EH (cell line): ENCODE measurements around the gene ZNF83.
"Not testable (repeated sequence)": the region's sequence is repeated elsewhere in the genome, so short reads cannot be mapped to it uniquely, and the experiment has no call there.

Experiments used
- DNase-seq: peaks from one replicate; pipeline ENCODE4 v3.0.0-alpha.2; 2015; ENCODE audit warnings: low read depth

The ZNF83 gene

DNA sequence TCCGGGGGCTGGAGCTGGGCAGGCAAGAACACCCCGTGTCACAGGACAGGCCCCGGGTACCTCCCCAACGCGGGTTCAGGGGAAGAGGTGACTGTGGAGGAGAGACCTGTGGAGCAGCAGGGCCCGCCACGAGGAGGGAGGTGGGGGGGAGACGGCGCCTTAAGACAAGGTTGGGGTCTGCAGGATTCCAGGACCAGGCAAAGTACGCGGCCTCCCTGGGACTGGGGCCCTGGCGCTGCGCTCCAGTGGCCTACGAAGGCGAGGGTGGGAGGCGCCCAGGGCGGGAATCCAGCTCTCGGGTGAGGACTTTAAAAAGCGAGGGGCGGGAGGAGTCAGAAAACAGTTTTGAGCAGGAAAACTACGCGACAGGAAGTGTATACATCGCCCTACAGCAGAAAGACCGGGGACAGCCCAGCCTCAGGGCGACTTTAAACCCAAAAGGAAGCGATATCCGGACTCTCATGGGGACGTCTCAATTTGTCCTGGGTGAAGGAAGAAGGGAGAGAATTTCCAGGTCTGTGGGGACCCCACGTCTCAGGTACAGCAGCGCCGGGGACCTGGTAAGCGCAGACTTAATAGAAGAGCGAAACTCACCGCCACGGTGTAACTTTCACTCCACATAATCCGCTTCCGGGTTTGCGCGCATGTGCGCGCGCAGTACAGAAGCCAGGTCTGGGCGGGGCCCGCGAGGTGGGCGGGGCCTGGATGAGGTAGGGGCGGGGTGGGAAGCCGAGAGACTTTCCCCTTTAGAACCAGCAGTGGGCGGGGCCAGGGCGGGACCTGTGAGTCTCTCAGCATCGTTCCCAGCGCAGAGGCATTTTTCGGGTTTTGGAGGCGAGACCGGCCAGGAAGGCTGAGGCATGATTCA is at the start of gene ZNF83:
TSS of gene ZNF83 (minus strand) at position 638 of the 868 bp plus-strand sequence.
- DNase-seq: peak; percentile 96

DNA sequence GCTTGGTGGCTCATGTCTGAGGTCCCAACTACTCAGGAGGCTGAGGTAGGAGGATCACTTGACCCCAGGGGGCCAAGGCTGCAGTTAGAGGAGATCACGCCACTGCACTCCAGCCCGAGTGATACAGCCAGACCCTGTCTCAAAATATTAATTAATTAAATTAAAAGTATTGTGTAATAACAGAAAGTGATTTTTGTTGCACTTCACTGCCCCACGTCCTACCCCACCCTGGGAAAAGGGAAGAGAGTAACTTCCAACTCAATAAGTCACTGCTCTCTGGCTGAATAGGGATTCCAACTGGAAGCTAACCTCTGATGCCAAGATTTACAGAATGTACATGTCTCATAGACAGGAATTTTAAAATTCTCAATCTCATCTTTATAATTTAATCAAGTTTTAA is 49.5 kb upstream of the ZNF83 start:
- DNase-seq: no peak

DNA sequence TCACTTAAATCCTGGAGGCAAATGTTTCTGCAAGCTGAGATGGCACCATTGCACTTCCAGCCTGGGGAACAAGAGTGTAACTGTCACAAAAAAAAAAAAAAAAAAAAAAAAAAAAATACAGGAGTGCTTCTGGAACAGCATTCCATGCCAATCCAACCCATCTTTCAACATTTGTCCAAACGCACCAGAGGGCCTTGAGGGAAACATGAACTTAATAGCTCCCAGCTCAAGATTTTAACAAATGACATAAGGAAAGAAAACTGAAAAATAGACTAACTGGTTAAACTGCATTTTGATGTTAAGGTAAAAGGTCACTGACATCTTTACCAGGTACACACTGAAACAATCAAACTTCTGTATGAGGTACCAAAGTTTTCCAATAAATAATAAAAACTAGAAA is 47.7 kb upstream of the ZNF83 start:
- DNase-seq: no peak

DNA sequence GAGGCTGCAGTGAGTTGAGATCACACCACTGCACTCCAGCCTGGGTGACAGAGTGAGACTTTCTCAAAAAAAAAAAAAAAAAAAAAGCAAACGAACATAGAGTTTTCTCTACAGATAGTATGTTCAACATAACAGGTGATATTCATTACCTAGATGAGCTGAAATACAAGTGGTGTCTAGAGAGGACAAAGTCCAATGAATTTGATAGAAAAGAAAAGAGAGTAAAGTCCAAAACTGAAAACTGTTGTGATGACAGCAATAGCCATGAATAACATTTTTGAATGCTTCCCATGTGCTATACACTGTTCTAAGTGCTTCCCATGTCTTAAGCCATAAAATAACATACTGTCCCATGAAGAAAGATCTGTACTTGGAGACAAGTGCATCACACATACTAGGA is 43.1 kb upstream of the ZNF83 start:
- DNase-seq: not testable (repeated sequence)

DNA sequence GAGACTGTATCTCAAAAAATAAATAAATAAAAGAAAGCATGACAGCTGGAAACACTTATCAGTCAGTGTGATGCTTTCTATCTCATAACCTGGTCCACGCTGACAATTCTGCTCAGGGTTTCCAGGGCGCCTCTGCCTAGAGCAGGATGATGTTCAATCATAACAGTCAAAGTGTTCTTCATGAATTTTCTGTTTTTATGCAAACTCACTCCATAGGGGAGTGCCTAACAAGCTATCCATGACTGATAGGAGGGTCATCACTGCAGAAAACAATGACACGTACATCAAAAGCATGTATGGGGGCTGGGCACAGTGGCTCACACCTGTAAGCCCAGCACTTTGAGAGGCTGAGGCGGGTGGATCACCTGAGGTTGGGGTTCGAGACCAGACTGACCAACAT is 41.4 kb upstream of the ZNF83 start:
- DNase-seq: no peak

DNA sequence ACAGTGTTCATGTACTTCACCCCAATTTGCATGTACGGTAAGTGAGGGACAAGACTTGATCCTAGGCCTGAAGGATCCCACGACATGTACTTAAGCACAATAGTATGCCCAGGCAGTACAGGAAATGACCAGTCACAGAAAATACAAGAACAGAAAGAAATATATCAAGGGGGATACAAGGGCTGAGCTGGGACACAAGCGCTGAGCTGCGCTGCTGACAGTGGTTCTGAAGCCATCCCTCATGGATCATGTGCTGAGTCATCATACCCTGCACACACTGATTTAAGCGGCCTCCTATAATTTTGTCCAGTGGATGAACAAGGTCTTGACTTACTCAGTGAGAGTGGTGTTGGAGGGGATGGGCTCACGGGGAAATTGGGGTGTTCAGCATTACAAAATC is 37.1 kb upstream of the ZNF83 start:
- DNase-seq: not testable (repeated sequence)

DNA sequence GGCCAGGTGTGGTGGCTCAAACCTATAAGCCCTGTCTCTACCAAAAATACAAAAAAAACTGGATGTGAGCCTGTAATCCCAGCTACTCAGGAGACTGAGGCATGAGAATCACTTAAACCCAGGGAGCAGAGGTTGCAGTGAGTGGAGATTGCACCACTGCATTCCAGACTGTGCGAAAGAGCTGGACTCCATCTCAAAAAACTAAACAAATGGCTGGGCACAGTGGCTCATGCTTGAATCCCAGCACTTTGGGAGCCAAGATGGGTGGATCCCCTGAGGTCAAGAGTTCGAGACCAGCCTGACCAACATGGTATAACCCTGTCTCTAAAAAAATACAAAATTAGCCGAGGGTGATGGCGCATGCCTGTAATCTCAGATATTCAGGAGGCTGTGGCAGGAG is 34.9 kb upstream of the ZNF83 start:
- DNase-seq: peak; percentile 37

DNA sequence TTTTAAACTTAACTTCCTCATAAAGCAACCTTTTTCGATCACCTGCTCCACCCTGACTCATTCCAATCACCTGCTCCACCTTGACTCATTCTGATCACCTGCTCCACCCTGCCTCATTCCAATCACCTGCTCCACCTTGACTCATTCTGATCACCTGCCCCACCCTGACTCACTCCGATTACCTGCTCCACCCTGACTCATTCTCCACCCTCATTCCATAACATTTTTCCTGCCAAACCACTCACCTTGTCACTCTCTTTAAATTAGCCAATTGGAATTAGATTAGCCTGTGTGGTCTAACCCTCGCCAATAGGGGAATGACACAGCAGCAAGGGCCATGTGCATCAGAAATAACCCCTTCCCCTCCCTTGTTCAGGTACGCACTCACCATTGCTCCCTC is 31.9 kb upstream of the ZNF83 start:
- DNase-seq: no peak

DNA sequence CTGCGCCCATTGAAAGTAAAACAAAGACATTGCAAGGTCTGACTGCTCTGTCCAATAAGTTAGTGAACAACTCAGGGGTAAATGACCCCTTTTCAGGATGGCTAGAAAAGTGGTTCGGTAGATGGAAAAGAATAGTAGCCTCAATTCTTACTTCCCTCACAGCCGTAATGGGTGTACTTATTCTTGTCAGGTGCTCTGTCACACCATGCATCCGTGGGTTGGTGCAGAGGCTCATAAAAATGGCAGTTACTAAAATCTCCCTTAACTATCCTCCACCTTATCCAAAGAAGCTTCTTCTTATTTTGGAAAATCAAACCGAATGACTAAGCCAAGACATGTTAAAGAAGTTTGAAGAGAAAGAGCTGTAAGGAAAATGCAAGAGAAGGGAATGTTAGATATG is 31.4 kb upstream of the ZNF83 start:
- no peak for DNase-seq

DNA sequence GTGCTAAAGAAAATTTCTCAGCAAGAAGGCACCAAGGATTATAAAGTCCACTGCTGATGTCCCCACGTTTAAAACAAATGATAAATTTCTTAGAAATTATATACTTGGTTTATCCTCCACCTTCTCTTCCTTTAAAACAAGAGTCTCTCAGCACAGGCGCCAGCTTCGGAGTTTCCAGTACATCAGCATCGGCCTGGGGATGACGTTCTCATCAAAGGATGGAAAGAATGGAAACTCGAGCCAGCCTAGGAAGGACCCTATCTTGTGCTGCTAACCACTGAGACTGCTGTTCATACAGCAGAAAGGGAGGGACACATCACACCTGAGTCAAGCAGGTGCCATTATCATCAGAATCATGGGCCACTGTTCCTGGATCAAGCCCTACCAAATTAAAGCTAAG is 29.8 kb upstream of the ZNF83 start:
- no peak for DNase-seq

DNA sequence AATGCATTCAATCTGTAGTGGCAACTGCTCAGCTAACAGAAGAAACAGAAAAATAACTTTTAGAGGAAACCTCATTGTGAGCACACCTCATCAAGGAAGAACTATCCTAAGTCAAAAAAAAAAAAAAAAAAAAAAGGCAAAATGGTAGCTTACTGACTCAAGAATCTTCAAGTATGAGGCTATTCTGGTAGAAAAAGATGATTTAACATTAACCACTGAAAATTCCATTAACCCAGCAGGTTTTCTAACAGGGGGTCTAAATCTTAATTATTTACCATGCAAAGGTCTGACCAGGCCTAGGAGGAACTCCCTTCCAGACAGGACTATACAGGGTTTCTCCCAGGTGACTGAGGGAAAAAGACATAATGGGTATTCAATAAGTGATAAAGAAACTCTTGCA is 28.4 kb upstream of the ZNF83 start:
- no peak for DNase-seq

DNA sequence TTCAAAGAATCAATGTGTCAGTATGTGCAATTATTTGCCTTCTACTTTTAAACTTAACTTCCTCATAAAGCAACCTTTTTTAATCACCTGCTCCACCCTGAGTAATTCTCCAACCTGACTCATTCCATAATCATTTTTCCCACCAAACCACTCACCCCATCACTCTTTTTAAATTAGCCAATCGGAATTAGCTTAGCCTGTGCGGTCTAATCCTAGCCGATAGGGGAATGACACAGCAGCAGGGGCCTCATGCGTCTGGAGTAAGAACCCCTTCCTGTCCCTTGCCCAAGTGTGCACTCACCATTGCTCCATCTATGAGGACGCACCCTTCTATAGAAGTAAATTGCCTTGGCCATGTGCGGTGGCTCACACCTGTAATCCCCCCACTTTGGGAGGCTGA is 27.4 kb upstream of the ZNF83 start:
- peak; percentile 25 for DNase-seq

DNA sequence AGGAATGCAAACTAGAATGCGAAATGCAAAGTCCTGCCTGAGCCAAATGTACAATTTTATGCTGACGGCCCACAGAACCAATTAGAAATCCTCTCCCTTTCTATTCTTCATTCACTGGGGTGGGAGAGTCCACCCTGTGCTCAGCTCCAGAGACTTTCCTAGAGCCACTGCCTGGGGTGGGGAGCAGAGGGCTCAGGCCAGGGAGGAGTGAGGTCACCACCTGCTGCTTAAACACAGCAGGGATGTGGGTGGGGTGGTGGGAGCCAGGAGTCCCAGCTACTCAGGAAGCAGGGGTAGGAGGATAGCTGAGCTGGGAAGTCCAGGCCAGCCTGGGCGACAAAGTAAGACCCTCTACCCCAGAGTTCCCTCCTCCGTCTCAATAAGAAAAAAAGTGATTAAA is 26.9 kb upstream of the ZNF83 start:
- DNase-seq: no peak

DNA sequence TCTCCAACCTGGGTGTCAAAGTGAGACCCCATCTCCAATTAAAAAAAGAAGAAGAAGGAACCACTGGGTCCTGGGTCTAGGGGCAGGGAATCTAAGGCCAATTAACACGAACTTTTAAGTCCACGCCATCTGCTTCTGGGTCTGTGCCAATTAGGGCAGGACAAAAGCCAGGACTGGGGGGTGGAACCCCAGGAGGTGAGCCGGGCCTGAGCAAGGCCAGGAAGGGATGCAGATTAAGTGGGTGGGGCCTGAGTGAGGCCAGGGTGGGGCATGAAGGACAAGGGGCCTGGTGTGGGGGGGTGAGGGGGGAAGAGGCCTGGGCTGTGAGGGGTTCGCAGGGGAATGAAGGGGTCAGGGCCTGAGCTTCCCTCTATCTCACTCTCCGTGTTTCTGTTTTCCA is 26.3 kb upstream of the ZNF83 start:
- DNase-seq: no peak

DNA sequence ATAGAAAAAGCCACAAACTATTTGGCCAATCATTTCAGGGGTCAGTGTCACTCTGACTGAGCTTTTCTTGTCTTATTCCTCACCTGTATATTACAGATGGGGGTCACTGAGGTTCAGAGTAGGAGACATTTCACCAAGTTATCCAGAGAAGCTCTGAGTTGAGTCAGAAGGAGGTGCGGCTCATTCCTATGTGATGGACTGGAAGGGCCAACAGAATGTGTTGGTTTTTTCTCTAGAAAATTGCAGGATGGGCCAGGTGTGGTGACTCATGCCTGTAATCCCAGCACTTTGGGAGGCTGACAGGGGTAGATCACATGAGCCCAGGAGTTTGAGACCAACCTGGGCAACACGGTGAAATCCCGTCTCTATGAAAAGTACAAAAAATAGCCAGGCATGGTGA is 24.5 kb upstream of the ZNF83 start:
- DNase-seq: no peak

DNA sequence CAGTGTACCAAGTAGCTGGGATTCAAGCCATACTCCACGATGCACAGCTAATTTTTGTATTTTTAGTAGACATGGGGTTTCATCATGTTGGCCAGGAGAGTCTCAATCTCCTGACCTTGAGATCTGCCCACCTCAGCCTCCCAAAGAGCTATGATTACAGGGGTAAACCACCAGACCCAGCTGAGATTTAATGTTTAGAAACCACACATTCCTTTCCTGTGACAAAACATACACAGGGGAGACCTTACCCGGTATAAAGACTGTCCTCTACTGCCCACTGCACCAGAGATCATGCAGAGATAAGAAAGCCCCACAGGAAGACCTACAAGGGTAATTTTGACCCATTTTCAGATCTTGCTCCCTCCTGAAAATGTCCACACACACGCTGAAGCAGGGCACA is 22.8 kb upstream of the ZNF83 start:
- peak; percentile 59 for DNase-seq

DNA sequence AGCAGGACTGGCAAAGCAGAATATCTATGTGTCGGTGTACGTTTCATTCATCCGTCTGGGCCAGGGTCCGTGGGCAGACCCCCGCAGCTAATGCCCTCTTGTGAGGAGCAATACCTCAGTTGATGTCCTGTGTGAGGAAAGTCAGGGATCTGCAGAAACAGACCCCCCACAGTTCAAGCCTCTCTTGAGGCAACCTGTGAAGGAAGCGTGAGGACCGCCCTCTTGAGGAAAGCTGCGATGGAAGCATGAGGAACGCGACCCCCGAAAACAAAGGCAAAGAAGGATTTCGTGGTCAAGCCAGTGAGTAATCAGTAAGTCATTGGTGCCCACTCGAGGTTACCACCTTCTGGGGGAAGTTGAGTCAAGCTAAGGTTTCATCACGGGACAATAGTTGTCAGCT is 20.9 kb upstream of the ZNF83 start:
- DNase-seq: no peak

DNA sequence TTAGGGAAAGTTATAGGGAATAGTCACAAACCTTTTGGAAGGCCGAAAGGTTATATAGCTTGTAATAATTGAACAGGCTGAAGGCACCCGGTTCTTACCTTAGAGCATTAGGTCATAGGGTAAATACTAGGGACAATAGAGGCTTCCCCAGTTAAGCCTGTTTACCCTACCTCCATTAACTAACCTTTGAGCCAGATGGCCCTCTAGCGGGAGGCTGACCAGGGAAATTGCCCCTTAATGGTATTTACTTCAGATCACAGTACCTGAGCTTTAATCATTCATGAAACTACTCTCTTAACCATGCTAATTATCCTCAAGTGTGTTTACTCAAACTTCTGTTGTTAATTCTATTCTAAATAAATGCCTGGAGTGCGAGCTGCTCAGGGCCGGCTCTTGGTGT is 20.4 kb upstream of the ZNF83 start:
- DNase-seq: no peak

DNA sequence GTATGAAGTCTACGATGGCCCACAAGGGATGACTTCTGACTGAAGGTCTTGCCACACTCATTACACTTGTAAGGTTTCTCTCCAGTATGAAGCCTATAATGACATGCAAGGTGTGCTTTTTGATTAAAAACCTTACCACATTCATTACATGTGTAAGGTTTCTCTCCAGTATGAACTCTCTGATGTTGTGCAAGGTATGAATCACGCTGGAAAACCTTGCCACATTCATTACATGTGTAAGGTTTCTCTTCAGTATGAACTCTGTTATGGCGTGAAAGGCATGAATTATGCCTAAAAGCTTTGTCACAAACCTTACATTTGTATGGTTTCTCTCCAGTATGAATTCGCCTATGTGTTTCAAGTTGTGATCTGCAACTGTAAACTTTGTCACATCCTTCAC is 15.0 kb upstream of the ZNF83 start:
- no peak for DNase-seq

DNA sequence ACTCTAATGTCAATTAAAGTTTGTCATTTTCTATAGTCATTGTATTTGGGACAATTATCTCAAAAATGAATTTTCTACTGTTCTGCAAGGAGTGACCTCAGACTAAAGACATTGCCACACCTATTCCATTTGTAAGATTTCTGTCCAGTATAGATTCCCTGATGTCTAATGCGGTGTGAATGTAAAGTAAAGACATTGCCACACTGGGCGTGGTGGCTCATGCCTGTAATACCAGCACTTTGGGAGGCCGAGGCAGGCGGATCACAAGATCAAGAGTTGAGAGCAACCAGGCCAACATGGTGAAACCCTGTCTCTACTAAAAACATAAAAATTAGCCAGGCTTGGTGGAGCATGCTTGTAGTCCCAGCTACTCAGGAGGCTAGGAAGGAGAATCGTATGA is 13.8 kb upstream of the ZNF83 start:
- DNase-seq: no peak

DNA sequence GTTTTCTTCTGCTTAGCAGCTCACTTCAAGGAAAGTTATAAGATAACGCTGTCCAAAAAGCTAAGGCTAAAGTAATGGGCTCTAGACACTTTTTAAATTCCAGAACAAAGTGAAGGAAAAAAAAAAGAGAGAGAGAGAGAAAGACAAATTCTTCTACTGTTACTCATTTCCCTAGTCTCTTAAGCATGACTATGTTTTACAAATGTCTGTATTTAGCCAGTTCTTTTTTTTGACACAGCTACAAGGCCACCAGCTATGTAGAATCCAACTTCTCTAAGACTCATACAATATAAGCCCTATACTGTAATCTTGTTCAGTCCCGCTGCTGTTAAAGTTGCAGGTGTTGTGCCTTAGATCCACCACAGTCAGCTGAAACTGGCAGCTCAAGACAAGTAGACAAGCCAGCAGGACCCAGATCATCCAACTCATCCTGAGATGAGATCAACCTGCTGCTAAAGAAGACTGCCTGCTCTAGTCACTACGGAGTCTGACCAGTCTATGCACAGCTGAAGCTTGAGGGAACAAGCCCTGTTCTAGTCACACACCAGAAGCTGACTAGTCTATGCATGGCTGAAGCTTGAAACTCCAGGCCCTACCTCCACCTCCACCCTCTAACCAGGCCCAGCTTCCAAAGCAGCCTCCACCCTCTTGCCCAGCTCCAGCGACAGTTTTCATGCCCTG is 10.3 kb upstream of the ZNF83 start:
- peak; percentile 71 for DNase-seq

DNA sequence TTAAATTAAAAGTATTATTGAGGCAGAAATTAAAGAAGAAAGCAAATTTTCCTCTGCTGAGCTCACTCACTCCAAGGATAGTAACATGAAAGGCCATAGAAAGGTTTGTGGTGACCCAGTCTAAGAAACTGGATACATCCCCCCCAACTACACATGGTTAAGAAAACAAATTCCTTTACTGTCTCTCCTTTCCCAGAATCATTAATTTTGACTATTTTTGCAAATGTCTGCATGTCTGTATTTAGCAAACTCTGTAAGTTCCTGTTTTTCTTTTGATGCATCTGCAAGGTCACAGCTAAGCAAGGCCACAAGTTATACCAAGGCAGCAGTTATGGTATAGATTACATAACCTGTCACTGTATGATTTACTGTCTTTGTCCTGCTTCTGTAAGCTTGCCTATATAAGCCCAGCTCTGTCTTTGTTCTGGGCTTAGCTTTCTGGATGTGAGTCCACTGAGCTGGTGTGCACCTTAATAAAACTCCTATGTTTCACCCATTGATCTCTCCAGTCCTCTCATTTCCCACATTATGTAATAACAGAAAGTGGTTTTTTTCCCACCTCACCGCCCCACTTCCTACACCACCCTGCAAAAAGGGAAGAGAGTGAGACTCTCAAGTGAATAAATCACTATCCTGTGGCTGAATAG is 8.5 kb upstream of the ZNF83 start:
- peak; percentile 7 for DNase-seq

DNA sequence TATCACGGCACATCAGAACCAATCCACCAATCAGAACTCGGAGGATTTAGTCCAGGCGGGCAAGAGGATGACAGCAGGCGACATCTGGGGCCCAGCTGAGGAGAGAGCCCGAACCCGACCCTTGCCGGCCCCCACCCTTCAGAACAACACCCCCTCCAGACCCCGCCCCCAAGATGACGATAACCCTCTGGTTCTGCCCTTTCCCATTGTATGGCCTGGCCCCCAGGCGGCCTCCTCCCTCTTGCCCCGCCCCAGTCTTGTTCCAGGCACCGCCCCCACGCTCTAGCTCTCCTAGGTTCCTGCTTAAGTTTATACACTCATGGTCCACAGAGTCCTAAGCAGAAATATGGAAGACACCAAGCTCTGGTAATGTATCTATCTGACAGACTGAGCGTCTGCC is 2.8 kb upstream of the ZNF83 start:
- DNase-seq: peak; percentile 7
